ENCODE results near the gene RIC1.

The RIC1 gene

DNA sequence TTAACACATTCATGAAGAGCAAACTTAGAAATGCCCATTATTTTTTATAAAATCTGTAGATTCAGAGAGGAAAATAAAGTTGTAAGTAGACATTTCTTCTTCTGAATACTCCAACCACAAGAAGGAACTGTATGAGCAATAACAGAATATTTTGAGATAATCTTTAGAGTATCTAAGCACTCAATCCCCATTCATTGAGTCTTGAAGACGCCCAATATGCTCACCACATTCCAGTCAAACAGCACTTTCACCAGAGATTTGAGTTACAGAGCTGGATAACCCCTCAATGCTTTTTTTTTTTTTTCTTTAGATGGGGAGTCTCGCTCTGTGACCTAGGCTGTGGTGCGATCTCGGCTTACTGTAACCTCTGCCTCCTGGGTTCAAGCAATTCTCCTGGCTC lies 14.7 kb upstream of the RIC1 start:
- no peaks in the 10 kb centered on the region for H3K36me3 ChIP-seq (replicated peaks)
- no peaks in the 10 kb centered on the region for H3K27me3 ChIP-seq (replicated peaks)
- TF ChIP-seq, protein P1, sequence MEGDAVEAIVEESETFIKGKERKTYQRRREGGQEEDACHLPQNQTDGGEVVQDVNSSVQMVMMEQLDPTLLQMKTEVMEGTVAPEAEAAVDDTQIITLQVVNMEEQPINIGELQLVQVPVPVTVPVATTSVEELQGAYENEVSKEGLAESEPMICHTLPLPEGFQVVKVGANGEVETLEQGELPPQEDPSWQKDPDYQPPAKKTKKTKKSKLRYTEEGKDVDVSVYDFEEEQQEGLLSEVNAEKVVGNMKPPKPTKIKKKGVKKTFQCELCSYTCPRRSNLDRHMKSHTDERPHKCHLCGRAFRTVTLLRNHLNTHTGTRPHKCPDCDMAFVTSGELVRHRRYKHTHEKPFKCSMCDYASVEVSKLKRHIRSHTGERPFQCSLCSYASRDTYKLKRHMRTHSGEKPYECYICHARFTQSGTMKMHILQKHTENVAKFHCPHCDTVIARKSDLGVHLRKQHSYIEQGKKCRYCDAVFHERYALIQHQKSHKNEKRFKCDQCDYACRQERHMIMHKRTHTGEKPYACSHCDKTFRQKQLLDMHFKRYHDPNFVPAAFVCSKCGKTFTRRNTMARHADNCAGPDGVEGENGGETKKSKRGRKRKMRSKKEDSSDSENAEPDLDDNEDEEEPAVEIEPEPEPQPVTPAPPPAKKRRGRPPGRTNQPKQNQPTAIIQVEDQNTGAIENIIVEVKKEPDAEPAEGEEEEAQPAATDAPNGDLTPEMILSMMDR (IDR thresholded peaks at IDR 0.05; ENCODE audit: low read depth, low read length, missing control alignments): no peak
- no peak overlapping the region for H3K27ac ChIP-seq
- in situ Hi-C loops (cut with HindIII; ENCODE audit: low pct_ligation_motif_present, low sequenced_read_pairs): no loop called here
- no peak for DNase-seq
- H3K4me3 ChIP-seq (ENCODE audit: low read depth, low read length): no peak overlapping the region

DNA sequence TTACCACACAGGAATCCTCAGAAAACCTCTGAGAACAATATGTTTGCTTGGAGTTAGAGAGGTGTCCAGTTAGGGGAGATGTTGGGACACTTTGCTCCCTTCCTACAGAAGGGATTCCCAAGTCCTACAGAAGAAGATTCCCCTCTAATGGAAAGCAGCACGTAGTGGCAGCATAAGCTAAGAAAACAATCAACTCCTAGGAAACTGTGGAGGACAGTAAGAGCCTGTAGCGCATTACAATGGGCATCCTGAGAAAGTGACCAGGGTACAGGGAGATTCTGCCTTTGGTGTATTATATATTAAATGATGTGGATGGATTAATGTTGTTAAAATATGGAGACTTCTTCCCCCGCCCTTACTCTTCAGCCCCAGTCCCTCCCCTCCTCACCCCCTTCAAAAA lies 13.9 kb upstream of the RIC1 start:
- Histone ChIP-seq H3K27ac (no peak overlapping the region), H3K36me3 (replicated peaks) (no peaks in the 10 kb centered on the region)
- in situ Hi-C loops (cut with HindIII; ENCODE audit: low pct_ligation_motif_present, low sequenced_read_pairs): no loop called here

GRCh38 chr9:5617749-5618148 lies 11.2 kb upstream of the RIC1 start:
- no peaks in the 10 kb centered on the region for H3K36me3 ChIP-seq (replicated peaks)
- TF ChIP-seq, protein P1 (IDR thresholded peaks at IDR 0.05; ENCODE audit: low read depth, low read length, missing control alignments): no peak
- DNase-seq: no peak
- H3K27me3 ChIP-seq (replicated peaks): no peaks in the 10 kb centered on the region
- no peak overlapping the region for H3K4me3 ChIP-seq (ENCODE audit: low read depth, low read length)
- no peak overlapping the region for H3K27ac ChIP-seq
- in situ Hi-C loops (cut with HindIII; ENCODE audit: low pct_ligation_motif_present, low sequenced_read_pairs): no loop called here

More for the DNA sequence above, 13.9 kb upstream of the RIC1 start:
- TF ChIP-seq, protein P1 (IDR thresholded peaks at IDR 0.05; ENCODE audit: low read depth, low read length, missing control alignments): no peak
- Histone ChIP-seq H3K4me3 (ENCODE audit: low read depth, low read length) (no peak overlapping the region), H3K27me3 (replicated peaks) (no peaks in the 10 kb centered on the region)
- DNase-seq: no peak

DNA sequence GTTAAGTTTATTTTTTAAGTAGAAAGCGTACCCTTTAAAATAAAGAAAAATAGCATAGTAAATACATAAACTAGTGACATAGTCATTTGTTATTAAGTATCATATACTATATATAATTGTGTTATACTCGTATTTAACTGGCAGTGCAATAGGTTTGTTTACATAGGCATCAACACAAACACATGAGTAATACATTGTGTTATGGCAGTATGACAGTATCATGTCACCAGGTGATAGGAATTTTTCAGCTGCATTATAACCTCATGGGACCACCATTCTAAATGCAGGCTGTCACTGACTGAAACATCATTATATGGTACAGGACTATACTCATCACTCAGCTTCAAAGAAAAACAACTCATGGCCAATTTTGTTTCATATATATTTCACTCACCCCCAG lies 8.4 kb upstream of the RIC1 start:
- in situ Hi-C loops (cut with HindIII; ENCODE audit: low pct_ligation_motif_present, low sequenced_read_pairs): no loop called here
- TF ChIP-seq, protein P1 (IDR thresholded peaks at IDR 0.05; ENCODE audit: low read depth, low read length, missing control alignments): no peak
- Histone ChIP-seq H3K36me3 (replicated peaks) (no peaks in the 10 kb centered on the region), H3K27me3 (replicated peaks) (no peaks in the 10 kb centered on the region), H3K27ac (no peak overlapping the region), H3K4me3 (ENCODE audit: low read depth, low read length) (no peak overlapping the region)
- no peak for DNase-seq

DNA sequence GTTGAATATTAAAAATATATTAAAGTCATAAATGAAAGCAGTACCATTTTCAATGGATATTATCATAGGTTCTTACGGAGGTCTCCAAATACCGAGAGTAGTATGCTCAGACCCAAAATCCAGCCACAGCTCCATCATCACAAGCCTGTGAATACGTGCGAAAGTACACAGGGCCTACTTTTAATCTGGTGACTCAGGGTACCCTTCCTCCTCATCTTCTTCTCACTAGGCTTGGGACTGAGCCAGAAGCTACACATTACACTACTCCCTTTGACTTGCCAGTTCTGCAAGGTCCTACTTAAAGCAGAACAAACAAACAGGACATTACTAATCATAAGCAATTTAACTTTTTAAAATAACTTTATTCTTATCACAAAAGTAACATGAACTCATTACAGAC lies 7.6 kb upstream of the RIC1 start:
- H3K4me3 ChIP-seq (ENCODE audit: low read depth, low read length): no peak overlapping the region
- H3K36me3 ChIP-seq (replicated peaks): no peaks in the 10 kb centered on the region
- peak overlapping the region; percentile 48 for H3K27ac ChIP-seq
- peak; percentile 84 for DNase-seq
- in situ Hi-C loops (cut with HindIII; ENCODE audit: low pct_ligation_motif_present, low sequenced_read_pairs): no loop called here
- TF ChIP-seq, protein P1 (IDR thresholded peaks at IDR 0.05; ENCODE audit: low read depth, low read length, missing control alignments): no peak
- H3K27me3 ChIP-seq (replicated peaks): no peaks in the 10 kb centered on the region

DNA sequence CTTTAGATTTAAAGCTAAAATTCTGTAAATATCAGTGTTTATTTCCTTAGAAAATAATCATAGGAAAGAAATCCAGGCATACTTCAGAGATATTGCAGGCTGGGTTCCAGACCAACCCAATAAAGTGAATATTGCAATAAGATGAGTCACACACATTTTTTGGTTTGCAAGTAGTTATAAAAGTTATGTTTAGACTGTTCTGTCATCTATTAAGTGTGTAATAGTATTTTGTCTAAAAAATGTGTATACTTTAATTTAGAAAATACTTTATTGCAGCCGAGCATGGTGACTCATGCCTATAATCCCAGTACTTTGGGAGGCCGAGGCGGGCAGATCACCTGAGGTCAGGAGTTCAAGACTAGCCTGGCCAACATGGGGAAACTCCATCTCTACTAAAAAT lies 6.9 kb upstream of the RIC1 start:
- TF ChIP-seq, protein P1 (IDR thresholded peaks at IDR 0.05; ENCODE audit: low read depth, low read length, missing control alignments): no peak
- in situ Hi-C loops (cut with HindIII; ENCODE audit: low pct_ligation_motif_present, low sequenced_read_pairs): no loop called here
- H3K27me3 ChIP-seq (replicated peaks): no peaks in the 10 kb centered on the region
- peak; percentile 68 for DNase-seq
- no peaks in the 10 kb centered on the region for H3K36me3 ChIP-seq (replicated peaks)
- no peak overlapping the region for H3K4me3 ChIP-seq (ENCODE audit: low read depth, low read length)
- peak overlapping the region; percentile 61 for H3K27ac ChIP-seq
